Parathyroid adenoma (tissue), 2 donors: ENCODE measurements around the gene SMARCA1.
"Not testable (repeated sequence)": the region's sequence is repeated elsewhere in the genome, so short reads cannot be mapped to it uniquely, and the experiment has no call there.

ENCODE experiments used
- H2AFZ ChIP-seq: fragments of 300-600 bp; sonication (generic); one replicate; pipeline ENCODE4 v1.7.0; 2017; ENCODE audit warnings: antibody characterized with exemption, mild to moderate bottlenecking
- H3K27ac ChIP-seq: fragments of 300-600 bp; sonication (generic); one replicate; pipeline ENCODE4 v1.7.0; 2017
- H3K27me3 ChIP-seq: fragments of 300-600 bp; sonication (generic); one replicate; pipeline ENCODE4 v1.7.0; 2017; ENCODE audit warnings: low read length; ENCODE audit not compliant: control insufficient read depth, insufficient read depth
- H3K36me3 ChIP-seq: fragments of 300-600 bp; sonication (generic); one replicate; pipeline ENCODE4 v1.7.0; 2017; ENCODE audit warnings: low read length; ENCODE audit not compliant: control insufficient read depth, insufficient read depth
- H3K4me1 ChIP-seq: fragments of 300-600 bp; sonication (generic); one replicate; pipeline ENCODE4 v1.7.0; 2017; ENCODE audit warnings: control low read depth
- H3K4me2 ChIP-seq: fragments of 300-600 bp; sonication (generic); one replicate; pipeline ENCODE4 v1.7.0; 2017; ENCODE audit warnings: low read length
- H3K4me3 ChIP-seq: fragments of 300-600 bp; sonication (generic); one replicate; pipeline ENCODE4 v1.7.0; 2017; ENCODE audit warnings: low read depth, low read length
- H3K79me2 ChIP-seq: fragments of 300-600 bp; sonication (generic); one replicate; pipeline ENCODE4 v1.7.0; 2017; ENCODE audit warnings: control low read depth
- H3K9ac ChIP-seq: fragments of 300-600 bp; sonication (generic); one replicate; pipeline ENCODE4 v1.7.0; 2017; ENCODE audit warnings: mild to moderate bottlenecking
- H3K9me3 ChIP-seq: fragments of 300-600 bp; sonication (generic); one replicate; pipeline ENCODE4 v1.7.0; 2017; ENCODE audit warnings: low read length; ENCODE audit not compliant: control insufficient read depth
- TF ChIP-seq, protein P1 (sequence below): fragments of 300-600 bp; sonication (generic); IDR thresholded peaks from one replicate; pipeline ENCODE4 v1.7.0; 2017; ENCODE audit warnings: antibody characterized with exemption, mild to moderate bottlenecking
- donor health status: primary hyperparathyroidism.

SMARCA1 gene

DNA sequence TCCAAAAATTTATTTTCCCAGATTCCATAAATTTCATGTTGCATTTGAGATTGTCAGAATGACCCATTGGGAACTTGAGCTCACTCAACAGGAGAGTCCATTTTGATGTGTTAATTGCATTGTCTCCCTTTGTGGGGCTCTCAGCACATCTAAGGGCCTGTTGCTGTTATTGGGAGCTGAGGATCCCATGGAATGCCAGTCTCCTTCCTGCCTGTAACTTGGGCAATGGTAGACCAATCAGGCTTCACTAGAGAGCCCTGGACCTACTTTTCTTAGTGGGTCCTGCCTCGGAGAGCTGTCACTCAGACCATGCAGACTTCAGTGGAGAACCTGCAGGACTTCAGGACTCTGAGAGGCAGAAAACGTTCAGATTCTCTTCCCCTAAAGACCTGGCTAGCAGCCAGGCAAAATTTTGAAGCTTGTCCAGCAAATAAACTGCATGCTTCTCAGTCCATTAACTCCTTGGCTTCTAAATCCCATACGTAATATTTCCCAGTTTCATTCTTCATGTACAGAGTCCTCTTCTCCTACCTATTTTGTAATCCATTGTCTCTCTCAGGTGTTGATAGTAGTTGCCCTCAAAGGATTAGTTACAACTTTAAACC, 41.9 kb upstream of the SMARCA1 start:
- Histone ChIP-seq H3K9me3 (no peaks in the 10 kb centered on the region), H2AFZ (no peak overlapping the region), H3K4me3 (no peak overlapping the region), H3K4me1 (peaks cover 4% of the 10 kb centered on the region), H3K36me3 (no peaks in the 10 kb centered on the region), H3K27ac (no peak overlapping the region), H3K27me3 (no peaks in the 10 kb centered on the region), H3K9ac (no peak overlapping the region), H3K79me2 (no peaks in the 10 kb centered on the region), H3K4me2 (no peak overlapping the region)
- TF ChIP-seq, protein P1, sequence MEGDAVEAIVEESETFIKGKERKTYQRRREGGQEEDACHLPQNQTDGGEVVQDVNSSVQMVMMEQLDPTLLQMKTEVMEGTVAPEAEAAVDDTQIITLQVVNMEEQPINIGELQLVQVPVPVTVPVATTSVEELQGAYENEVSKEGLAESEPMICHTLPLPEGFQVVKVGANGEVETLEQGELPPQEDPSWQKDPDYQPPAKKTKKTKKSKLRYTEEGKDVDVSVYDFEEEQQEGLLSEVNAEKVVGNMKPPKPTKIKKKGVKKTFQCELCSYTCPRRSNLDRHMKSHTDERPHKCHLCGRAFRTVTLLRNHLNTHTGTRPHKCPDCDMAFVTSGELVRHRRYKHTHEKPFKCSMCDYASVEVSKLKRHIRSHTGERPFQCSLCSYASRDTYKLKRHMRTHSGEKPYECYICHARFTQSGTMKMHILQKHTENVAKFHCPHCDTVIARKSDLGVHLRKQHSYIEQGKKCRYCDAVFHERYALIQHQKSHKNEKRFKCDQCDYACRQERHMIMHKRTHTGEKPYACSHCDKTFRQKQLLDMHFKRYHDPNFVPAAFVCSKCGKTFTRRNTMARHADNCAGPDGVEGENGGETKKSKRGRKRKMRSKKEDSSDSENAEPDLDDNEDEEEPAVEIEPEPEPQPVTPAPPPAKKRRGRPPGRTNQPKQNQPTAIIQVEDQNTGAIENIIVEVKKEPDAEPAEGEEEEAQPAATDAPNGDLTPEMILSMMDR: no peak

DNA sequence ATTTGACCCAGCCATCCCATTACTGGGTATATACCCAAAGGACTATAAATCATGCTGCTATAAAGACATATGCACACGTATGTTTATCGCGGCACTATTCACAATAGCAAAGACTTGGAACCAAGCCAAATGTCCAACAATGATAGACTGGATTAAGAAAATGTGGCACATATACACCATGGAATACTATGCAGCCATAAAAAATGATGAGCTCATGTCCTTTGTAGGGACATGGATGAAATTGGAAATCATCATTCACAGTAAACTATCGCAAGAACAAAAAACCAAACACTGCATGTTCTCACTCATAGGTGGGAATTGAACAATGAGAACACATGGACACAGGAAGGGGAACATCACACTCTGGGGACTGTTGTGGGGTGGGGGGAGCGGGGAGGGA, 41.1 kb upstream of the SMARCA1 start:
- H3K4me3 ChIP-seq: not testable (repeated sequence)

DNA sequence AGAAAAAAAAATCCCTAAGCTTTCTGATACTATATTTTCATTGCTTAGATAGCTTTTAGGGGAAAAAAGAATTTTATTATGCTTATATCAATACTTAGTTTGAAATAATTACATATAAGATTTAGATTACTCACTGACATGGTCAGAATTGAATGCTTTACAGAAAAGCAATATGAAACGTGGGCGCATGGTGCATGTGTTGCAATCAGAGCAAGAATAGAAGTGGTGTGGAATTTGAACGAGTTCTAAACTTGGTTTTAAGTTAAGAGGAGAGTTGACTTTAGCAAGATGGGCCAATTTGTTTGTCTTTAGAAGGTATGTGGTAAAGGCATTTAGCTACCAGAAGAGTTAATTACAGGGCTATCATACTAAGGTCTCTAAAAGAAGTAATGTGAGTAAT, 38.2 kb upstream of the SMARCA1 start:
- no peak overlapping the region for H3K4me2 ChIP-seq
- no peak overlapping the region for H2AFZ ChIP-seq
- no peaks in the 10 kb centered on the region for H3K36me3 ChIP-seq
- H3K27ac ChIP-seq: no peak overlapping the region
- no peak overlapping the region for H3K9ac ChIP-seq
- H3K79me2 ChIP-seq: no peaks in the 10 kb centered on the region
- peaks cover 18% of the 10 kb centered on the region for H3K4me1 ChIP-seq
- H3K9me3 ChIP-seq: no peaks in the 10 kb centered on the region
- TF ChIP-seq, protein P1: no peak
- no peaks in the 10 kb centered on the region for H3K27me3 ChIP-seq
- no peak overlapping the region for H3K4me3 ChIP-seq

More for the DNA sequence above, 41.1 kb upstream of the SMARCA1 start:
- H3K79me2 ChIP-seq, H3K9me3 ChIP-seq, H3K4me1 ChIP-seq, H3K4me2 ChIP-seq, H3K36me3 ChIP-seq, H3K27ac ChIP-seq, H3K9ac ChIP-seq, H2AFZ ChIP-seq, H3K27me3 ChIP-seq: not testable (repeated sequence)

DNA sequence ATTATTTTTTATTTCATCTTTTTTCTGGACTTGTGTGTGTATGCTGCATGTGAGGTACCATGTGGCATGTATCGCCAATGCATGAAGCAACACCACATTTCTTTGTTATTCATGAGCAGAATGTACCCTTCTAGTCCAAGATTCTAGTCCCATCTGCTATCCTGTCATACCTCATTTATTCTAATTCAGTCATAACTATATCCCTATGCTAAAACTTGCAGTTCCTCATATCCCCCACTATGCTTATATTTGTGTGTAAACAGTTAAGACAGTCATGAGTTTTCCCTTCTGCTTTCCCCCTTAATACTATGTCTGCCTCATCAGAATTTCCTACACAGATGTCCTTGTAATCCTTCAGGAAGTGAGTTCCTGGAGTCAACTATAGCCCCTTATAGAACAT, 36.5 kb upstream of the SMARCA1 start:
- Histone ChIP-seq H3K27me3 (no peaks in the 10 kb centered on the region), H3K9ac (no peak overlapping the region), H3K79me2 (no peaks in the 10 kb centered on the region), H3K36me3 (no peaks in the 10 kb centered on the region), H2AFZ (no peak overlapping the region), H3K27ac (no peak overlapping the region), H3K9me3 (no peaks in the 10 kb centered on the region), H3K4me1 (peaks cover 17% of the 10 kb centered on the region), H3K4me3 (no peak overlapping the region), H3K4me2 (no peak overlapping the region)
- TF ChIP-seq, protein P1: no peak

DNA sequence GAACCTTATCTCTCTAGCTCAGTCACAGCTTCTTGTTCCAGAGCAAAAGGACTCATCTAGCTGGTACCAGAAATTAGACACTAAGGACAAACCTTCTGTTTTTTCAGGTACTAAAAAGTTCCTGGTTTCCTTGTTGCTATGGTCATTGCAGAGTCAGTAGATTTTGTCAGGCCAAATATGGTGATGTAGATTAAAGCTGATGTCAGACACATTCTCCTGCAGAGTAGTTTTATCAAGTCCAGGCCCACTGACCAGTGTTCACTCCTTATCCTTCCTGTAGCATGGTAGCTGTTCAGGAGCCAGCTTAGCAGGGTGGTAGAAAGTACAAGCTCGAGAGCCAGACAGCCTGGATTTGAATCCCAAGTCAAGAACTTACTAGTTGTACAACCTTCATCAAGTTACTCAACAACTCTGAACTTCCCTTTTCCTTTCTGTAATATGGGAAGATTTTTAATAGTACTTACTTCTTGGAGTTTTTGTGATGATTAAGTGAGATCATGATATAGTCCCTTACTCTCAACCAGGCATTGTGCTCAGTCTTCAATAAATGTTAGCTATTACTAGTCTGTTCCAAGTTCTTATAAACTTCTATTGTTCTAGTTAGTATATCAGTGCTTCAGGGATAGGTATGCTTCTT, 34.7 kb upstream of the SMARCA1 start:
- Histone ChIP-seq H3K79me2 (no peaks in the 10 kb centered on the region), H3K4me3 (peak overlapping the region; percentile 22), H3K9ac (no peak overlapping the region), H2AFZ (no peak overlapping the region), H3K4me1 (peaks cover 17% of the 10 kb centered on the region), H3K9me3 (no peaks in the 10 kb centered on the region), H3K27ac (peak overlapping the region; percentile 96), H3K36me3 (no peaks in the 10 kb centered on the region), H3K27me3 (no peaks in the 10 kb centered on the region), H3K4me2 (peak overlapping the region; percentile 68)
- TF ChIP-seq, protein P1: no peak
